K562 (cell line): ENCODE results near the gene PIH1D1. TPM values are rescaled to one million over a fixed set of nuclear protein-coding genes. Genes with fewer than 3 reads are reported as not detected.

Source experiments
- ATAC-seq: fragments of 200-7000 bp; cut with Tn5 transposase; 3 replicates; pipeline ENCODE4 v1.9.1; 2020; ENCODE audit warnings: moderate library complexity
- BruUV-seq: library from RNA; stranded (reverse); fragments of 400-500 nt; replicated peaks from 2 replicates; lab custom pipeline; 2021; lab: Mats Ljungman, UMichigan
- CTCF ChIA-PET: fragments of 300-600 bp; formaldehyde crosslinking; extraction: SDS; loops from one replicate; lab custom pipeline; 2021; ENCODE audit warnings: low intra/inter-chr PET ratio; lab: Yijun Ruan, JAX
- POLR2A ChIA-PET: fragments of 300-600, 350-650 bp; sonication (Branson Sonifier 250); formaldehyde crosslinking; extraction: SDS; loops from one replicate; lab custom pipeline; 2021; ENCODE audit warnings: antibody characterized with exemption, inconsistent platforms; lab: Yijun Ruan, JAX
- DNase-seq, 4 experiments: peaks; one replicate each; pipeline versions ENCODE4 v3.0.0 to v3.0.0-alpha.2; 2011 to 2018; ENCODE audit warnings: low spot score in 3 of 4, mixed read lengths in 3 of 4; ENCODE audit errors: extremely low read depth in 1 of 4
- FAIRE-seq: peaks from 2 replicates; lab custom pipeline; 2011; peaks lifted over from hg19 to GRCh38; lab: Jason Lieb, UNC
- H2AFZ ChIP-seq: 2 replicates; pipeline ENCODE4 v1.6.0; 2011; ENCODE audit warnings: low read depth, low read length, control low read depth, inconsistent platforms
- H3K27ac ChIP-seq: fragments of 200-600 bp; 3 replicates; pipeline ENCODE4 v1.8.0; 2011; ENCODE audit warnings: low read depth, mild to moderate bottlenecking, control low read depth, inconsistent platforms, low read length, moderate library complexity, mixed read lengths; ENCODE audit errors: extremely low read depth
- H3K27me3 ChIP-seq, 2 experiments: fragments of 300-600 bp in 1 of 2; 2 replicates in 1 of 2; 3 replicates in 1 of 2; pipeline versions ENCODE4 v1.6.0 to v1.8.0; 2011; ENCODE audit warnings: inconsistent platforms in 2 of 2, low read length in 2 of 2, mild to moderate bottlenecking in 1 of 2, mixed read lengths in 1 of 2, moderate library complexity in 1 of 2; ENCODE audit not compliant: control insufficient read depth in 2 of 2, insufficient read depth in 2 of 2
- H3K36me3 ChIP-seq: fragments of 300-600 bp; 3 replicates; pipeline ENCODE4 v1.8.0; 2011; ENCODE audit warnings: mild to moderate bottlenecking, low read length, inconsistent platforms; ENCODE audit not compliant: control insufficient read depth, insufficient read depth
- H3K4me1 ChIP-seq, 2 experiments: fragments of 200-600 bp in 1 of 2; replicated peaks in 1 of 2; 2 replicates in 1 of 2; 3 replicates in 1 of 2; pipeline versions ENCODE4 v1.5.1 to v1.8.0; 2011; ENCODE audit warnings: inconsistent platforms in 2 of 2, low read length in 2 of 2, mild to moderate bottlenecking in 1 of 2, mixed read lengths in 1 of 2, moderate library complexity in 1 of 2; ENCODE audit not compliant: control insufficient read depth in 2 of 2, insufficient read depth in 2 of 2
- H3K4me2 ChIP-seq: 2 replicates; pipeline ENCODE4 v1.6.1; 2011; ENCODE audit warnings: low read length, control low read depth, inconsistent platforms, mixed read lengths; ENCODE audit not compliant: insufficient read depth
- H3K4me3 ChIP-seq: fragments of 200-600 bp; sonication (generic), shearing (Covaris generic); 2 replicates; pipeline ENCODE4 v1.5.1; 2016; ENCODE audit warnings: control low read depth, inconsistent platforms
- H3K79me2 ChIP-seq: fragments of 200-600 bp; 3 replicates; pipeline ENCODE4 v1.8.0; 2011; ENCODE audit warnings: low read length, inconsistent platforms; ENCODE audit not compliant: control insufficient read depth, insufficient read depth
- H3K9ac ChIP-seq, 2 experiments: 2 replicates each; pipeline versions ENCODE4 v1.6.0 to v1.6.1; 2011; ENCODE audit warnings: low read depth in 2 of 2, low read length in 2 of 2, control low read depth in 1 of 2, inconsistent platforms in 1 of 2, mild to moderate bottlenecking in 1 of 2, mixed read lengths in 1 of 2; ENCODE audit not compliant: insufficient read depth in 1 of 2
- H3K9me1 ChIP-seq: one replicate; pipeline ENCODE4 v1.6.0; 2011; ENCODE audit warnings: inconsistent platforms, mild to moderate bottlenecking, low read length, moderate library complexity; ENCODE audit not compliant: control insufficient read depth, insufficient read depth
- H3K9me3 ChIP-seq: replicated peaks from 2 replicates; pipeline ENCODE4 v1.5.1; 2011; ENCODE audit warnings: low read depth, low read length, inconsistent platforms; ENCODE audit not compliant: control insufficient read depth, insufficient read depth
- H4K20me1 ChIP-seq: replicated peaks from 2 replicates; pipeline ENCODE4 v1.6.1; 2011; ENCODE audit warnings: low read length, inconsistent platforms, mixed read lengths; ENCODE audit not compliant: control insufficient read depth, insufficient read depth
- BHLHE40 ChIP-seq: IDR thresholded peaks from 2 replicates; pipeline ENCODE4 v1.6.1; 2011; ENCODE audit warnings: low read length, improper control_type of control experiment
- NR1H2 ChIP-seq: sonication (generic); formaldehyde crosslinking; IDR thresholded peaks from 2 replicates; pipeline ENCODE4 v1.4.0; 2020; ENCODE audit warnings: mild to moderate bottlenecking, missing genetic modification reagents
- YY1 ChIP-seq, 3 experiments: IDR thresholded peaks; 2 replicates each; pipeline ENCODE4 v1.6.1; 2011; ENCODE audit warnings: low read length in 2 of 3, mild to moderate bottlenecking in 2 of 3, moderate library complexity in 2 of 3, borderline replicate concordance in 1 of 3, control low read depth in 1 of 3, low read depth in 1 of 3; ENCODE audit not compliant: insufficient read depth in 3 of 3, insufficient replicate concordance in 2 of 3, control insufficient read depth in 1 of 3, insufficient read length in 1 of 3; ENCODE audit errors: extremely low read depth in 1 of 3
- ZBTB49 ChIP-seq: sonication (generic); formaldehyde crosslinking; IDR thresholded peaks from 2 replicates; pipeline ENCODE4 v1.8.0; 2022; ENCODE audit warnings: missing genetic modification reagents, mild to moderate bottlenecking, borderline replicate concordance
- ZNF408 ChIP-seq: fragments of 250-450 bp; sonication (Bioruptor Pico); IDR thresholded peaks from 2 replicates; pipeline ENCODE4 v1.4.0; 2020; ENCODE audit warnings: low read depth, mild to moderate bottlenecking, moderate library complexity
- ZNF717 ChIP-seq: fragments of 250-450 bp; sonication (Bioruptor Pico); IDR thresholded peaks from 2 replicates; pipeline ENCODE4 v1.5.0; 2021
- WGBS: fragments of 100-300 bp; shearing (Covaris generic); methylation state at CpG from one replicate; pipeline ENCODE4 v1.1.6; 2016; ENCODE audit warnings: low coverage, mixed read lengths; ENCODE audit not compliant: insufficient coverage; ENCODE audit errors: missing lambda C conversion rate; 5-methylcytosine and 5-hydroxymethylcytosine counted together
- in situ Hi-C: fragments of 300-500 bp; cut with MboI; formaldehyde crosslinking; loops from 4 replicates; pipeline ENCODE4 v1.15.0; 2018; ENCODE audit warnings: inconsistent platforms, mixed read lengths
- intact Hi-C: fragments of 100-400 bp; cut with micrococcal nuclease; formaldehyde crosslinking; loops from 2 replicates; pipeline ENCODE4 v1.14.2; 2022
- polyA plus RNA-seq, 8 experiments: library from polyadenylated mRNA; depleted of rRNA in 4 of 8; stranded (reverse) in 5 of 8; unstranded in 3 of 8; fragments of >200 nt; fragmentation: Nextera tagmentation in 2 of 8; fragmentation: Illumina TruSeq in 1 of 8; extraction: Ambion mirVana in 2 of 8; extraction: Trizol in 1 of 8; gene quantifications; 2 replicates each; pipeline versions ENCODE4 v1.2.1 to v1.2.3, GENCODE V29; 2011 to 2014; ENCODE audit warnings: inconsistent platforms in 1 of 8, missing spikeins in 1 of 8
- total RNA-seq, 7 experiments: library from RNA; depleted of rRNA in 6 of 7; stranded (reverse); fragments of >200 nt in 6 of 7; fragmentation: Illumina TruSeq in 2 of 7; extraction: Trizol in 2 of 7; gene quantifications; 2 replicates each; pipeline versions ENCODE4 v1.2.1 to v1.2.3, GENCODE V29; 2011 to 2021; ENCODE audit warnings: low replicate concordance in 1 of 7
- TF ChIP-seq, protein P1 (sequence below): sonication (generic); formaldehyde crosslinking; IDR thresholded peaks from 2 replicates; pipeline ENCODE4 v1.8.1; 2023; ENCODE audit warnings: mild to moderate bottlenecking, missing genetic modification reagents
- TF ChIP-seq, protein P2 (sequence below), 2 experiments: IDR thresholded peaks in 1 of 2; conservative IDR thresholded peaks in 1 of 2; 2 replicates each; pipeline ENCODE4 v1.6.1; 2016; ENCODE audit warnings: low read depth in 2 of 2, mild to moderate bottlenecking in 1 of 2, missing compliant biosample characterization in 1 of 2, missing genetic modification characterization in 1 of 2, moderate library complexity in 1 of 2

PIH1D1 gene
- total and polyA plus RNA-seq, 9 of the 15 experiments (the other 6 are each of a cell fraction or from before 2014, with no cell fraction given), result 26.5 to 224 (median 137) TPM

DNA sequence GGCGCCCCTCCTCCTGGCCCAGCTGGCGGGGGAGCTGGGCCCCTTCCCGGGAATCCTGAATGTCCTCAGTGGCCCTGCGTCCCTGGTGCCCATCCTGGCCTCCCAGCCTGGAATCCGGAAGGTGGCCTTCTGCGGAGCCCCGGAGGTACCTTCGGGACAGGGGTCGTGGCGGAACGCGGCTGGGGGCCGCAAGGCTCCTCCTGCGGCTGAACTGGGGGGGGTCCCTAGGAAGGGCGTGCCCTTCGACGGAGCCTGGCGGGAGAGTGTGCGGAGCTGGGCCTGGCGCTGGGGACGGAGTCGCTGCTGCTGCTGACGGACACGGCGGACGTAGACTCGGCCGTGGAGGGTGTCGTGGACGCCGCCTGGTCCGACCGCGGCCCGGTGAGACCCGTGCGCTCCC, 10.0 kb upstream of the PIH1D1 start:
- in situ Hi-C loops, result no loop called here

More for the DNA sequence above, 10.0 kb upstream of the PIH1D1 start:
- no peak overlapping the region for H3K4me2 ChIP-seq
- DNase-seq (no peak), FAIRE-seq (no peak), ATAC-seq (no peak)
- 97% methylated on average over 11 of the region's 37 CpGs for WGBS
- H3K4me3 ChIP-seq, result no peak overlapping the region
- no peaks in the 10 kb centered on the region for H4K20me1 ChIP-seq
- H3K79me2 ChIP-seq, result 0 out of 3 replicates have a peak, but pooled peaks cover 3% of the 10 kb centered on the region
- intact Hi-C loops, result no loop called here
- TF ChIP-seq ZNF408 (CRISPR knock-in tag) (no peak), NR1H2 (CRISPR knock-in tag) (no peak), YY1 (IDR thresholded peaks at IDR 0.05; ENCODE audit: borderline replicate concordance in 1 of 3, control insufficient read depth in 1 of 3, extremely low read depth in 1 of 3, insufficient read depth in 3 of 3, insufficient read length in 1 of 3, insufficient replicate concordance in 2 of 3, low read depth in 1 of 3, low read length in 2 of 3) (no peak), ZNF717 (CRISPR knock-in tag) (no peak), ZBTB49 (CRISPR knock-in tag) (no peak), BHLHE40 (no peak)
- TF ChIP-seq, protein P1, sequence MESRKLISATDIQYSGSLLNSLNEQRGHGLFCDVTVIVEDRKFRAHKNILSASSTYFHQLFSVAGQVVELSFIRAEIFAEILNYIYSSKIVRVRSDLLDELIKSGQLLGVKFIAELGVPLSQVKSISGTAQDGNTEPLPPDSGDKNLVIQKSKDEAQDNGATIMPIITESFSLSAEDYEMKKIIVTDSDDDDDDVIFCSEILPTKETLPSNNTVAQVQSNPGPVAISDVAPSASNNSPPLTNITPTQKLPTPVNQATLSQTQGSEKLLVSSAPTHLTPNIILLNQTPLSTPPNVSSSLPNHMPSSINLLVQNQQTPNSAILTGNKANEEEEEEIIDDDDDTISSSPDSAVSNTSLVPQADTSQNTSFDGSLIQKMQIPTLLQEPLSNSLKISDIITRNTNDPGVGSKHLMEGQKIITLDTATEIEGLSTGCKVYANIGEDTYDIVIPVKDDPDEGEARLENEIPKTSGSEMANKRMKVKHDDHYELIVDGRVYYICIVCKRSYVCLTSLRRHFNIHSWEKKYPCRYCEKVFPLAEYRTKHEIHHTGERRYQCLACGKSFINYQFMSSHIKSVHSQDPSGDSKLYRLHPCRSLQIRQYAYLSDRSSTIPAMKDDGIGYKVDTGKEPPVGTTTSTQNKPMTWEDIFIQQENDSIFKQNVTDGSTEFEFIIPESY (CRISPR knock-in tag), result peak; percentile 94
- TF ChIP-seq, protein P2, sequence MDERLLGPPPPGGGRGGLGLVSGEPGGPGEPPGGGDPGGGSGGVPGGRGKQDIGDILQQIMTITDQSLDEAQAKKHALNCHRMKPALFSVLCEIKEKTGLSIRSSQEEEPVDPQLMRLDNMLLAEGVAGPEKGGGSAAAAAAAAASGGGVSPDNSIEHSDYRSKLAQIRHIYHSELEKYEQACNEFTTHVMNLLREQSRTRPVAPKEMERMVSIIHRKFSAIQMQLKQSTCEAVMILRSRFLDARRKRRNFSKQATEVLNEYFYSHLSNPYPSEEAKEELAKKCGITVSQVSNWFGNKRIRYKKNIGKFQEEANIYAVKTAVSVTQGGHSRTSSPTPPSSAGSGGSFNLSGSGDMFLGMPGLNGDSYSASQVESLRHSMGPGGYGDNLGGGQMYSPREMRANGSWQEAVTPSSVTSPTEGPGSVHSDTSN (CRISPR knock-in tag; IDR thresholded peaks at IDR 0.05; ENCODE audit: low read depth), result no peak
- TF ChIP-seq, protein P2 (tag; conservative IDR thresholded peaks at IDR 0.05; ENCODE audit: low read depth), result no peak
- H3K27me3 ChIP-seq, result no peaks in the 10 kb centered on the region
- H3K27ac ChIP-seq, result no peak overlapping the region
- CTCF ChIA-PET, result no interaction called here
- H3K9me3 ChIP-seq, result no peaks in the 10 kb centered on the region
- H3K36me3 ChIP-seq, result peaks cover 50% of the 10 kb centered on the region; the same call in 2 of the 3 replicates
- POLR2A ChIA-PET, result no interaction called here
- no peak overlapping the region for H3K9ac ChIP-seq
- no peaks in the 10 kb centered on the region for H3K9me1 ChIP-seq
- no TSS peak for BruUV-seq
- peaks cover 0 to 20% of the 10 kb centered on the region in 2 experiments; a peak in 4 of 5 replicates for H3K4me1 ChIP-seq
- no peak overlapping the region for H2AFZ ChIP-seq
